HG03039 (cell line): ENCODE data around the gene CCSER1.
"Not testable (repeated sequence)": the region's sequence is repeated elsewhere in the genome, so short reads cannot be mapped to it uniquely, and the experiment has no call there.

ENCODE experiments used
- ATAC-seq: cut with Tn5 transposase; IDR thresholded peaks from one replicate; pipeline ENCODE4 v1.9.1; 2021; ENCODE audit warnings: mild to moderate bottlenecking, moderate library complexity; ENCODE audit not compliant: unreplicated experiment

CCSER1 gene

DNA sequence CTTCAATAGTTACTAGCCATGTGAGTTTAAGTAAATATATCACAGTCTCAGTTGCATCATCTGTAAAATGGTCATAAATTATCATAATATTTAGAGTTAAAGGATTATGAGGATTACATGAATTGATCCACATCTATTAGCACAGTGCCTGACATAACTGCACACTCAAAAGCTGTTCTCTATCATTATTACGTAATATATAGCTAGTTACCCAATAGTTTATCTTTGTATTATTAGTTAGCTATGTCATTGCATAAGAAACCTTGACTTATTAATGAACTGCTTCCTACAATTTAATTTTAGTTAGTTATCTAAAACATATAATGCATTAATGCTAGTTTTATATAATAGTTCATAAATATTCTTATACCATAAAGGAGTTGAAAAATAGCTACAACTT, 1099.7 kb downstream of the CCSER1 start:
- no peak for ATAC-seq

DNA sequence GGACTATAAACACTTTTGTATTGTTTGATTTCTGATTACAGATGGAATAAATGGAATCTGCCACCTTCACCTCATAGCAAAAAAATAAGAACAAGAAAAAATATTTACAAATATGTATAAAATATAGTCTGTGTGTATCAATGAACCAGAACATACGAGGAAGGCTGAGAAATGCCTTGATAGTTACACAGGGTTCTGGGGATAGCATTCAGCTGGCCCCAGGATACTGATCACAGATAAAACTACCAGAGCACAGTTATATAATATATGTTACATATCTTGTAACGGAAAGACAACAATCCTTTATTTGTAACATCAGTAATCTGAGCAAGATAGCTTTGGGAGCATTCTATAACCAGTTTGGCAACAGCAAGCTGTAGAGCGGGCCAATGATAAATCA, 1101.5 kb downstream of the CCSER1 start:
- no peak for ATAC-seq

DNA sequence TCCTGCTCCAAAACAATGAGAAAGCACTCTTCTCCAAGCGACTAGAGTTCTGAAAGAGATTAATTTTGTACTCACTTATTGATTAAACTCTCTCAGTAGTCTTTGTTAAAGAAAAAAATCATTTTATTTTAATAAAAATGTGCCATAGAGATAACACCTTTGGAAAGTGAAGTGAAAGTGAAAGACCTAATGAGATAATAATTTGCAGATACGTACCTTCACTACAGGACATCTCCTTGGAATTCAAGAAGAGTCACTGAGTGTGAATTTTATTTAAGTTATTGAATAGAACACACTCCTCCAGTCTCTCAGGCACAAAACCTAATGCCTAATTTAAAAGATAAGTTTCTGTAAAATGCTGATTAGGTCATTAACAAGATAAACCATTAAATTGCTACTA, 1106.0 kb downstream of the CCSER1 start:
- ATAC-seq: no peak

DNA sequence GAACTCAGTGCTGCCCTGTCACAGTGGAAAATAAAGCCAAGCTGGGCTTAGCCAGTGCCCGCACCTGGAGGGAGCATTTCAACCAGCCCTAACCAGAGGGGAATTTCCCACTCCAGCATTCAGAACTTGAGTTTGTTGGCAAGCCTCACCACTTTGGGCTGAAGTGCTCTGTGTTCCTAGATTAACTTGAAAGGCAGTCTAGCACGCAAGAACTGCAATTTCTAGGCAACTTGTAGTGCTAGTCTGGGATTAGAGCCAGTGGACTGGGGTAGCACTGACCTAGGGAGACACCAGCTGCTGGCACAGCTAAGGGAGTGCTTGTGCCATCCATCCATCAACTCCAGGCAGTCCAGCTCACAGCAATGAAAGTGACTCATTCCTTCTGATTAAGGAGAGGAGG, 1115.9 kb downstream of the CCSER1 start:
- ATAC-seq: no peak

DNA sequence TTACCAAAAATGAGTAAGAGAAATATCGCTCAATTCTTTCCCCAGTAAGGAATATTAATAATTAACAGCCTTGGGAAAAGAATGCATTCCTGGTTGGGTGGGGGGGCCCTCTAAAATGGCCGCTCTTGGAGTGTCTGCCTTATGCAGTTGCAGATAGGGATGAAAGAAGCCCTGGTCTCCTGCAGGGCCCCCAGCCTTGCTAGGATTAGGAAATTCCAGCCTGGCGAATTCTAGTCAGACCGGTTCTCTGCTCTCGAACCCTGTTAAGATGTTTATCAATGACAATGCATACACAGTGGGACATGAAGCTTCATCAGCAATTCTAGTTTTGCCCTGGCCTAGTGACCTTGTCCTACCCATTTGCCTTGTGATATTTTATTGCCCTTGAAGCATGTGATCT, 1128.8 kb downstream of the CCSER1 start:
- ATAC-seq: no peak

DNA sequence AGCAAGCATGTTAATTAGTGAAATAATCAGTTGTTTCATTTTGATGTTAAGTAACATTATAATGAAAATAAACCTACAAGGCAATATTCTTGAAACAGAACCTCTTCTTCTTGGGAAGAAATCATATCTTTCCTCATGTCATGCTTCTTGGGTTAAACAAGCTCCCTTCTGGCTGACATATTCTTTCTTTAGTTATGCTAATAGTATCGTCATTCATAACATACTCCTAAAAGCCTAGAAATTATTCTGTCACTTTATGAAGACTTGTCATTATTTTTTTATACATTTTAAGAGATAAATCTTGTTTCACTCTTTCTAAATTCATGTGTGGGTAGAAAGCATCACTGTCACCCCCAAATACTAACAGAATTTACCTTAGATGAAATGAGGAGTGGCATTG, 1129.6 kb downstream of the CCSER1 start:
- ATAC-seq: no peak

DNA sequence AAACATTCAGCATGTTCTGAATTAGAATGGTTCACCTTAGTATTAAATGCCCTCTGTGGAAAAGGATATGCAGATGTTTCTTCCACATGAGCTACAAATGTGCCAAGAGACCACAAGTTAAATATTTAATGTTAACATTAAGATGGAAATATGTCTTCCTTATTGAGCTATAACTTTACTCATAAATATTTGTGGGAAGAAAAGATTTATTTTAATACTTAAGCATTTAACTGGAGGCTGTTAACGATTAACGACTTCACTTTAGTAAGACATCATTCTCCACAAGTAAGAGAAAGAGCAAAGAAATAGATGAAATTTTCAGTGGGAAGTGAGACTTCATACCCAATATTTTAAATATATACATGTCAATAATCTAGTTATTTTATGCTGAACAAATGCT, 1130.5 kb downstream of the CCSER1 start:
- no peak for ATAC-seq

DNA sequence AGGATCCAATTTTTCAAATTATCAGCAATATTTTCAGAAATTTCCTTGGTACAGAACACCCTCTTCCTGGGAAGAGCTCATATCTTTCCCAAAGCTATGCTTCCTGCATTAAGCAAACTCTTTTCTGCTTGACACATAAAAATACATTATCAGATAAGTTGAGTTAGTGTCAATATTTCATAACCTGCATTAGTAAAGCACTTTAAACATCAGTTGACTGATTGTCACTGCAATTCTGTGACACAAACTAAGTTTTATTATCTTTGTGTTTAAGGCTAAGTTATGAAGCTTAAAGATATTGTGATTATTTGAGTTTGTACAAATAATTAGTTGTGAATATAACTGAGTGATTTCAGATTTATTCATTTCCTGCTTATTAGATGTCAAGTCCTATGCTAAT, 1131.1 kb downstream of the CCSER1 start:
- ATAC-seq: no peak

DNA sequence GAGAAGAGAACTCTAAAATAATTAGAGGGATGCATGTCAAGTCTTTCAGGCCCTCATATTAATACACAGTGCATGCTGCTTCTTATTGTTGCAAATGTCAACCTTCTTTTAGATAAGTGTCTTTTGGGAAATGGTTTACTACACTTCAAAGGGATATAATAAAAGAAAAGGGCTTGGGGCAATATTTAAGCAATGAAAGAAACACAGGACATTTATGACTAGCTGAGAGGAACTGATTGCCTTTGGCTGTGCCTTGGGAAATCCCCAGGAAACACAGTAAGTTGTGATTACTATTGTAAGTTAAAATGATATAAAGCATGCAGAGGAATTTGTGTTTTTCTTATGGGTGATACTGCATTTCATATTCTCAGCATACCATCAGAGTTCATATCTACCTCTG, 1140.3 kb downstream of the CCSER1 start:
- ATAC-seq: no peak

DNA sequence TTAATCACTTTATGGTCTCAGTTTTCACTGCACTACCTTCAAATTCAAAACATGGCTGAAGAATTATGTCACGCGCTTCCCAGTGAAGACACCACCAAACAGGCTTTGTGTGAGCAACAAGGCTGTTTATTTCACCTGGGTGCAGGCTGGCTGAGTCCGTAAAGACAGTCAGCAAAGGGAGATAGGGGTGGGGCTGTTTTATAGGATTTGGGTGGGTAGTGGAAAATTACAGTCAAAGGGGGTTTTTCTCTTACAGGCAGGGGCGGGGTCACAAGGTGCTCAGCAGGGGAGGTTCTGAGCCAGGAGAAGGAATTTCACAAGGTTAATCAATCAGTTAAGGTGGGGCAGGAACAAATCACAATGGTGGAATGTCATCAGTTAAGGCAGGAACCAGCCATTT, 1141.3 kb downstream of the CCSER1 start:
- not testable (repeated sequence) for ATAC-seq

DNA sequence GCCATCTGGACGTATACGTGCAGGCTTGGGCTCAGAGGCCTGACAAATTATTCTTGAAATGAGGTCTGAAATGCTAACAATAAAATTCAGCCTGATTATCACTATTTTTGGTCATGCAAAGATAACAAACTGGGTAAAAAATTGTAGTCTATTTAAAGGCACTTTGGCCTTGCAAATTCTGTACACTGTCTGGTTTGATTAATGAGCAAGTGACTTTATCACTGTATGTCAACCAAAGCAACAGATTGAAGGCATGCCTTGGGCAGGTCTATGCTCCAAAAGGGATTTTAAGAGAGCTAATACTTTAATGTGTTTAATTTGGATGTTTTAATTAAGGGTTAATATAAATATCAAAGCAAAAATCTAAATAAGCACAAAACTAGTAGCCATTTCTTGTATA, 1141.7 kb downstream of the CCSER1 start:
- no peak for ATAC-seq

DNA sequence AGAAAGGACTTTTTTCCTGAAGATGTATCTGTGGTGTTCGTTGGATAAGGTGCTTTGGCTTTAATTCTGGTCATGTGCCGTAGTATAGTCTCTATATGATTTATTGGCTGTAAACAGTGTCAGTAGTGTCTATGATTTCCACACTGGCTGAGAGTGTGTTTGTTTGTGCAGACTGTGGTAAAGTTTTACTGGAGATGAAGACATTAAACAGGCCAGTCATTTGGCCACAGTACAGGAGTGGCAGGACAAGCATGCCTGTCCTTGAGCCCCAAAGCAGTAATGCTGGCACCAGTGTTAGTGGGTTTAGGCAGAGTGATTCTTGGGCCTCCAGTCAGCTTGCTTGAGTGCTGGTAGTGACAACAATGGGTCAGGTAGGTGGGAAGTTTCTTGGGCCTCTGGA, 1152.7 kb downstream of the CCSER1 start:
- no peak for ATAC-seq

DNA sequence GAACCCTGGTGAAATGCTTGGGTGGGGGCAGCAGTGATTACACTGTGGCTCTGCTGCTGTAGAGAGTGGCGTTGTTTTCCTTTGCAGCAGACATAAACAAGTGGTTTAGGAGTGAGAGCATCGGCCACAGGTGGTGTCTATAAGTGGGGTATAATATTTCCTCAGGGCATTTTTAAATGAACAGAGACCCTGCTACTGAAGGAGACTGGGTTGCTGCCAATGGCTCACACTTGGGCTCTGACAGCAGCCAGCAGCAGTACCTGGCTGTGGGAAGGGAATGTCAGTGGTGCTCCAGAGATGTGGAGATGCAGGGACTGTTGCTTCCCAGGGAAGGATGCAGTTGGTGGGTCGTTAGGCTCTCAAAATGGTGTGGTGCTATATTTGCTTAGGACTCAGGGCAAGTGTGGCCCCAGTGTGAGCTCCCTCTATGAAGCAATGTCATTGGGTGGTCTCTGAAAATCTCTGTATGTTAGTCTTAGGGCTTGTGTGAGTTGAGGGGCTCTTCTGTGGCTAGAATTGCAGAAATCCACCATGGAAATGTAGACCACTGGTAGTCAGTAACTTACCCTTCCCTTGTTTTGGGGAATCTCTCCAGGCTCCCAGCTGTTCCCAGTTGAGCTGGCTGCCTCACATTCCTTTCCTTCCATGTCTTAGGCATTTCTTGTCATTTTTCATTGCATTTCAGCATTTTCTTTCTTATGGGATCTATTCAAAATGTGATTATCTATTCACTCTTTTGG, 1153.5 kb downstream of the CCSER1 start:
- no peak for ATAC-seq

DNA sequence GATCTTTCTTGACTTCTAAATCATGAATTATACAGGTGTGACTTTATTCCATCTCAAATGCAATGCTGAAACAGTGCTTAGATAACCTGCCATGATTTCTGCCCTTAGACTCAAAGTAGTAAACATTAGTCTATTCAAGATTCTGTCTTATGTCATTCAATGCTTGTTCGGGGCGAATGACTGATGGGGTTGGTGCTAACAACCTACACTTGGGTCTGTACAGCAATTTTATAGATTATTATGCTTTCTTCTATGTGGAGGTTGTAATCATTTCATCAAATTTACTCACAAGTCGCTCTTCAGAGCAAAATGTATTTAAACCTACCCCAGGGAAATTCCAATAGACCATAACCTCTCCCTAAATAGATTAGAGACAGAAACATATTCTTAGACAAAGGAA, 1155.0 kb downstream of the CCSER1 start:
- ATAC-seq: no peak

DNA sequence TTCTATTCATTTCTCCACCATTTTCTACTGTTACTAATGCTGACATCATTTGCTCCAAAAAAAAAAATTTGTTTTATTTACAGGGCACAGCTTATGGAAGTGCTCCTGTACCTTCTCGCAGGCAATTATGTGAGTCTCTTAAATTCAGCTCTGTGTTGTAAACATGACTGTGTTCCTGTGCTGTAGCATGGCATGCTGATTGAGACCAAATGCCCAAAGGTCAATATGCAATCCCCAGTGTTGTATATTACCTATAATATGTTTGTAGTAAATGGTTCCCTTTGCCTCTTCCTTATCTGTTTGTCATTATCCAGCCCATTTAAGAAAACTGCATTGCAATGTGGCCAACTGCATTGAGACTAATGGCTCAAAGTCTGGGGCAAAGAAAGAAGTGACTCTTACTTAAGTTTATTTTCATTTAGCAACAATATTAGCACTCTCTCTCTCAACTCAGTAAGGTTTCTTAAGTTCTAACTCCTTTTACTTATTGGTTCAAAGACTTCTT, 1156.6 kb downstream of the CCSER1 start:
- ATAC-seq: no peak

DNA sequence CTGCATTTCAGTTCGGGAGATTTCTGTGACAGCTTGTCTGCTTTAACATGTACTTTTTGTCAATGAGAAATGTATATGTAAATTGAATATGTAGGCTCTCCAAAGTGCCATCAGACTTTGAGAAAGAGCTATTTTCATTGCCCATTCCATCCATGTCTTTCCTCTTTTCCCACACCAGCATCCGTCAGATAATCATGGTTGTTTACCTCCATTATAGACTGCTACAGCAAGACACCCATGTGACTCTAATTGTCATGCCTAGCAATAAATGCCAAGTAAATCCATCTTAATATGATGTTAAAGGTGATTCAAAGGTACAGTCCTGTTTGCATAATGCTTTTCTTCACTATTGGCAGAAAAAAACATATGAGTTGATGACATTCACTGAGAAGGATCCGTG, 1157.3 kb downstream of the CCSER1 start:
- no peak for ATAC-seq

DNA sequence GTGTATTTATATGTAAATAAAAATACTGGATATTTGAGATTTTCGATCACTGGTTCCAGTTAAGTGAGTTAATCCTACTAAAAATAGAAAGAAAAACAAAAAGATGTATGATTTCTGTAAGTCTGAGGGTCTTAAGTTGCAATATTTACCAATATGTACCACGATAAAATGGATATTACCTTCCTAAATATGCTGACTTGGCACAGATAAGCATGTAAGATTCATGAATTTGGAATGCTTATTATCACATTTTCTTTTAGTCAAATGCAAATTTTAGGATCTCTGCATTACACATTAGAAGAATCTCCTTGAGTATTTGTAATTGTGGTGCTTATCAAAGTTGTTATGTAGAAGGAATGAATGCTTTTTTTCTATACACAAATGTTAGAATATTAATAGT, 1158.3 kb downstream of the CCSER1 start:
- no peak for ATAC-seq

DNA sequence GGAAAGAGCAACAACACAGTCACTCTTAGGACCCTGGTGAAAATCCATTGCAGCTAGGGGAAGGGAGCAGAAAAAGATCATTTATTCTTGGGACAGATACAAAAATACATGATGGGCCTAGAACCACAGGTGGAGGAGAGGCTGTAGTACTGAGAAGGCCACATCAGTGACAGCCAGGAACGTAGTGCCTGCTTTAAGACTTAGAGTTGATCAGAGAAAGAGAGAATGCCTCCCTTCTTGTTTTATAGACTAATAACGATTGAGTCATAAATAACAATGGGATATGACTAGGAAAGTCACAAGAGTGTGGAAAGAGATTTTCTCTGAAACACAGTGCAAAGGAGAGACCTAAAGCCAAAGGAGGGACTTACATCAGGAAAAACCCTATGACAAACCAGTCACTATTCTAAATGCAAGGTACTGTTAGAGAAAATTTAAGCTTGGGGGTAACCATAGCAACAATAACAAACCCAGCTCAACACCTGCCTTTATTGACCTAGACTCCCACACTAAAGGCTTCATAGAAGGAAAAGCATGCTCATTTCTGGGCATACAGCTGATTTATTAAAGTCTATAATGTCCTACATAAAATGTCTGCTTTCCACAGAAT, 1161.6 kb downstream of the CCSER1 start:
- ATAC-seq: no peak

DNA sequence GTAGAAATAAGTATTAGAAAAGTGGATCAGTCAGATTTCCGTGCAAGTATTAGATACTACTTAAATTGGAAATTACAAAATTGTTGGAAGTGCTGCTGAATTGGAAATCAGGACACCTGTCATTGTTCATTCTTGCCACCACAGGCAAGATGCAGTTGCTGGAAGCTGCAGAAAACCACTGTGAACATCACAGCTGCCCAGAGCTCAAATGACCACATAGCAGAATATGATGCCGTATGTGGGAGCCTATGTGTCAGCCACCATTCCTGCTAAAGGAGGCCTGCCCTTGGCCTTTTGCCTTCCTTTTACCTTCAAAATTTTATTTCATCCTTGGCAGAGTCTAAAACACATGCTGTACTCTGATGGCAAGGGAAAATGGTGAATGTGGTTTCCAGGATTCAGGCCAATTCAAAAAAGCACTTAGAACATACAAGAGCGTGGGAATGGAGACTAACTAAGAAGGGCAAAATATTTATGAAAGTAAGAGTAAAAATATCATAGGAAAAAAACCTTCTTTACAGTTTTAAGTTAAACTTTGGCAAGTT, 1171.0 kb downstream of the CCSER1 start:
- ATAC-seq: no peak

DNA sequence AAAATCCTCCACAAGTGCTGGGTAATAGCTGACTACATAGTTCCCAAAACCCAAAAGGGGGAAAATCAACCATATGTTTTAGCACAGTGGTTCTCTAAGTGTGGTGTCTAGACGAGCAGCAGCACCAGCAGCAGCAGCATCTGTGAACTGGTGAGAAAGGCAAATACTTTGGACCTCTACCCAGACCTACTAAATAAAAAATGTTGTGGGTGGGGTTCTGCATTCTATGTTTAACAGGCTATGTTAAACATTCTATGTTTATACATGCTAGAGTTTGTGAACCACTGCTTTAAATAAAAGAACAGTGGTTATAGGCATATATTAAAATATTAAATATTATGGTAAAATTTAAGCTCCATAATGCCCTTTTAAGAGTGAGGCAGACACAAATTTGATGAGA, 1171.6 kb downstream of the CCSER1 start:
- no peak for ATAC-seq

DNA sequence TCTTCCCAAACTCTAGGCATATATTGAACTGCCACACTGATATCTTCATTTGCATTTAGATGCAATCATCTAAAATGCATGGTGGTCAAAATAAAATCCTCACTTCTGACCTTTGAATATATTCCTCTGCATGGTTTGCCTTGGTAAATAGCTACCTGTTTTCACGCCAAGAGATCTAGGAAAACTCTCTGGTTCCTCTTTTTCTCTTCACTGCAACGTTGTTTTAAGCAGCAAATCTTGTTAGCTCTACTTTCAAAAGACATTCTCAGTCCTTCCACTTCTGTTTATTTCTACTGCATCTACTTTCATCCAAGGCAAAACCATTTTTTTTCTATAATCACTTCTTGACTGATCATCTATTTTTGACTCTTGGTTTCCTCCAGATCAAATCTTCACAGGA, 1174.9 kb downstream of the CCSER1 start:
- ATAC-seq: no peak

DNA sequence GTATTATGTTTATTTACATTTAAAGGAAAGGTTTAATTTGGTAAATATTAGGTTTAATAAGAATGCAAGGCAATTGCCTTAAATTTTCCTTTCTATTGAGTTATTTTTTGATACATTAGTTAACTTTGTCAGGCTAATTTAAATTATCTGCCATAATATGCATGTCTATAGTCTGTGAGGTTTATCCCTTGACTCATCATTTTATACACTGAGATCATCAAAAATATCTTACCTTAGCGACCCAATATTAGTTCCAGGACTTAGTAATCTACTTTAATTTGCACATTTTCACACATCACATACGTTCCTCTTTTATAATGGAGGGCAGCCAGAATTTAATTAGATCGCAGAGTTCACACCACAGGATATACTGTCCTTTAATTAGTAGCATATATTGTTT, 1177.1 kb downstream of the CCSER1 start:
- ATAC-seq: no peak
